SU-DHL-6 (cell line): ENCODE measurements around the gene THBS2.

Source experiments
- CTCF ChIP-seq: fragments of 200-600 bp; sonication (generic); IDR thresholded peaks from one replicate; pipeline ENCODE4 v1.5.1; 2017; ENCODE audit warnings: antibody characterized with exemption, mild to moderate bottlenecking, low read length, moderate library complexity; ENCODE audit not compliant: insufficient read depth, poor library complexity, severe bottlenecking
- EZH2phosphoT487 ChIP-seq: fragments of 200-600 bp; sonication (generic), shearing (Covaris generic); conservative IDR thresholded peaks from 2 replicates; pipeline ENCODE4 v1.6.1; 2018; ENCODE audit warnings: mild to moderate bottlenecking, antibody characterized with exemption, low read length, moderate library complexity, mixed read lengths

- no peak for TF ChIP-seq CTCF
- TF ChIP-seq EZH2phosphoT487, result no peak
These were observed 12.6 kb upstream of the THBS2 start for GRCh38 chr6:169266261-169266660.
